ENCODE results near the gene MRPL12. TPM values are rescaled to one million over a fixed set of nuclear protein-coding genes. Genes with fewer than 3 reads are reported as not detected.
A peak's percentile ranks its signal among the peaks of the same experiment; 100 is the strongest.

Gene MRPL12
- total and polyA plus RNA-seq, 7 donors = 93.0 to 558 (median 175) TPM

DNA sequence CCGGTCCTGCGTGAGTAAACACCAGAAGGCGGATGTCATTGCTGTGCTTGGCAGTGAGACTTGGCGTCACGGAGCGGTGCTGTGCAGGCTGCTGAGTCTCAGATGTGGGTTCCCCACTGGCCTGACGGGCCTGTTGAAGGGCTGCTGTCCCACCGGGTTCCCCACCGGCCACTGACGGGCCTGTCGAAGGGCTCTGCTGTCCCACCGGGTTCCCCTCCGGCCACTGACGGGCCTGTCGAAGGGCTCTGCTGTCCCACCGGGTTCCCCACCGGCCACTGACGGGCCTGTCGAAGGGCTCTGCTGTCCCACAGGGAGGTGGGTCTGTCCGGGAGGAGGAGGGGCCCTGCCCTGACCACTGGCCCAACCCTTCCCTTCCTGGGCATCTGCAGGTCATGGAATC is 16.6 kb upstream of the MRPL12 start:
- Histone ChIP-seq H3K4me3 (no peak overlapping the region), H3K36me3 (ENCODE audit: insufficient read depth in 1 of 2, low read depth in 1 of 2) (peaks cover 8 to 63% of the 10 kb centered on the region in 2 donors), H3K27me3 (ENCODE audit: insufficient read depth in 3 of 3, low read length in 2 of 3) (no peaks in the 10 kb centered on the region), H3K27ac (no peak overlapping the region), H3K9me3 (no peaks in the 10 kb centered on the region), H3K4me1 (peaks cover 15% of the 10 kb centered on the region)
- TF ChIP-seq, protein P1, sequence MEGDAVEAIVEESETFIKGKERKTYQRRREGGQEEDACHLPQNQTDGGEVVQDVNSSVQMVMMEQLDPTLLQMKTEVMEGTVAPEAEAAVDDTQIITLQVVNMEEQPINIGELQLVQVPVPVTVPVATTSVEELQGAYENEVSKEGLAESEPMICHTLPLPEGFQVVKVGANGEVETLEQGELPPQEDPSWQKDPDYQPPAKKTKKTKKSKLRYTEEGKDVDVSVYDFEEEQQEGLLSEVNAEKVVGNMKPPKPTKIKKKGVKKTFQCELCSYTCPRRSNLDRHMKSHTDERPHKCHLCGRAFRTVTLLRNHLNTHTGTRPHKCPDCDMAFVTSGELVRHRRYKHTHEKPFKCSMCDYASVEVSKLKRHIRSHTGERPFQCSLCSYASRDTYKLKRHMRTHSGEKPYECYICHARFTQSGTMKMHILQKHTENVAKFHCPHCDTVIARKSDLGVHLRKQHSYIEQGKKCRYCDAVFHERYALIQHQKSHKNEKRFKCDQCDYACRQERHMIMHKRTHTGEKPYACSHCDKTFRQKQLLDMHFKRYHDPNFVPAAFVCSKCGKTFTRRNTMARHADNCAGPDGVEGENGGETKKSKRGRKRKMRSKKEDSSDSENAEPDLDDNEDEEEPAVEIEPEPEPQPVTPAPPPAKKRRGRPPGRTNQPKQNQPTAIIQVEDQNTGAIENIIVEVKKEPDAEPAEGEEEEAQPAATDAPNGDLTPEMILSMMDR (IDR thresholded peaks at IDR 0.05) = no peak
- intact Hi-C loops (cut with DNase I) = no loop called here
- no peak for ATAC-seq
- 89 to 92% (median 91%) methylated on average over 17 to 20 of the region's 20 CpGs for WGBS, 3 donors
- peak in 1 of 2 donors; percentile 51 for DNase-seq

DNA sequence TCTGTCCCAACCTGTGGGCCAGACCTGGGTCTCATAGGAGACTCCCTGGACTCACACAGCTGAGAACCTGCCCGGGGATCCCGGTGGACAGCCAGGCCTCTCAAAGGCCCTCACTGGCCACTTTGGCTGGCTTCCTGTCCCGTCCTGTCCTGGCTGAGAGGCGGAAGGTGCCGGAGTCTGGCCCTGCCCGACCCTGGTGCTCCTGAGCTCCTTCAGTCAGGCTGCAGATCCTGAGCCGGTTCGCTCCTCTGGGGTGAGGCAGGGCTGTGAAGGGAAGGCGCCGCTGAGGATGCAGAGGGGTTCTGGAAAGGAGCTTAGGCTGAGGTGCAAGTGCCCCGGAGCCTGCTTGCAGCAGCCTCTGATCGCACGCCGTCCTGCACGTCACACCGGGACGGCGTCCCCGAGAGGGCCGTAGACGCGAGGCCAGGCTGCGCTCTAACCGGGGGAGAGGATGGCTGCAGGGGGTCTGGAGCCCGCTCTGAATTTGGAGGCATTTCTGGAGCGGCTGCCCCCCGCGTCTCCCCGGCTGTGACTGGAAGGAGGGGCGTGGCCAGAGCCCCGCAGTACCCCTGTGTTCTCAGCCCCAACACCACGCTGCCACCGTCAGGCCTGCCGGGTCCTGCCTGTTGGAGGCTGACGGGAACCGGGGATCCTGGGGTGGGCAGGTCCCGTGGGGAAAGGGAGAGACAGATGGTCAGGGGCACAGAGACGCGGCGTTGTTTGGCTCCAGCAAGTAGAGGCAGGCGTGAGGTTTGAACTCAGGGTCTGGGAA is 15.2 kb upstream of the MRPL12 start:
- Histone ChIP-seq H3K9me3 (no peaks in the 10 kb centered on the region), H3K27ac (no peak overlapping the region), H3K36me3 (ENCODE audit: insufficient read depth in 1 of 2, low read depth in 1 of 2) (peaks cover 8 to 76% of the 10 kb centered on the region in 2 donors), H3K4me3 (no peak overlapping the region), H3K27me3 (ENCODE audit: insufficient read depth in 3 of 3, low read length in 2 of 3) (no peaks in the 10 kb centered on the region), H3K4me1 (peaks cover 10% of the 10 kb centered on the region)
- ATAC-seq = no peak
- intact Hi-C loops (cut with DNase I) = no loop called here
- DNase-seq = no peak
- TF ChIP-seq, protein P1 (IDR thresholded peaks at IDR 0.05) = no peak
- 90 to 92% (median 92%) methylated on average over 35 to 41 of the region's 41 CpGs for WGBS, 3 donors

DNA sequence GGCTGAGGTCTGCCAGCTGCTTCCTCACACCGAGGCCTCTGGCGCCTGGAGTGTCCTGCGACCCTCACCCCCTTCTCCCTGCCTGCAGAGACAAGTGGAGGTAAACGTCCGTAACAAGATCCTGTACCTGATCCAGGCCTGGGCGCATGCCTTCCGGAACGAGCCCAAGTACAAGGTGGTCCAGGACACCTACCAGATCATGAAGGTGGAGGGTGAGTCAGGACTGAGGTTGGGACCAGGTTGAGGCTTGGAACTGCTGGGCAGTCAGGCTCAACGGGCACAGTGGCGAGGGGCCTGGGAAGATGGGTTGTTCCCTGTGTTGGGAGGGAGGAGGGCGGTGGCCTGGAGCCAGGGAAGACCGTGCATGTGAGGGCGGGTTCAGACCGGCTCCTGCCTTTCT is 14.6 kb upstream of the MRPL12 start:
- TF ChIP-seq, protein P1 (IDR thresholded peaks at IDR 0.05) = no peak
- ATAC-seq = no peak
- intact Hi-C loops (cut with DNase I) = no loop called here

DNA sequence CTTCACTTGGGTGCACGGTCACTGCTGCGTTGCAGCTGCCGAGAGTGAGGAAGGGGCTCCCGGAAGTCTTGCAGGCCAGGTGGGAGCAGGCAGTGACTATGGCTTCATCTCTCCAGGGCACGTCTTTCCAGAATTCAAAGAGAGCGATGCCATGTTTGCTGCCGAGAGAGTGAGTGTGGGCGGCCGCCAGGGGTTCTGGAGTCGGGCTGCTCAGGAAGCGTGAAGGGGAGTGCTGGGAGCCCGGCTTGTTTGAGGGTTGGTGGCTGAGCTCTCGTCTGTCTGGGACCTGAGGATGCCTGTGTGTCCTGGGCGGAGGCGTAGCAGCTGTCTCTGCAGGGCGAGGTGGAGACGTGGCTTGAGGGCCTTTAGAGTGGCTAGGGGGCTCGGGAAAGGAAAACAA is 13.1 kb upstream of the MRPL12 start:
- no peaks in the 10 kb centered on the region for H3K9me3 ChIP-seq
- no peaks in the 10 kb centered on the region for H3K27me3 ChIP-seq (ENCODE audit: insufficient read depth in 3 of 3, low read length in 2 of 3)
- DNase-seq = no peak
- ATAC-seq = no peak
- H3K27ac ChIP-seq = no peak overlapping the region
- 85 to 88% (median 85%) methylated on average over 18 of the region's 18 CpGs for WGBS, 3 donors
- H3K36me3 ChIP-seq (ENCODE audit: insufficient read depth in 1 of 2, low read depth in 1 of 2) = peaks cover 8 to 97% of the 10 kb centered on the region in 2 donors
- TF ChIP-seq, protein P1 (IDR thresholded peaks at IDR 0.05) = no peak
- peaks cover 5% of the 10 kb centered on the region for H3K4me1 ChIP-seq
- no peak overlapping the region for H3K4me3 ChIP-seq
- intact Hi-C loops (cut with DNase I) = no loop called here

More for the DNA sequence above, 14.6 kb upstream of the MRPL12 start:
- no peak overlapping the region for H3K27ac ChIP-seq
- DNase-seq = no peak
- no peaks in the 10 kb centered on the region for H3K27me3 ChIP-seq (ENCODE audit: insufficient read depth in 3 of 3, low read length in 2 of 3)
- no peak overlapping the region for H3K4me3 ChIP-seq
- peaks cover 8 to 83% of the 10 kb centered on the region in 2 donors for H3K36me3 ChIP-seq (ENCODE audit: insufficient read depth in 1 of 2, low read depth in 1 of 2)
- no peaks in the 10 kb centered on the region for H3K9me3 ChIP-seq
- H3K4me1 ChIP-seq = peaks cover 10% of the 10 kb centered on the region
- 86 to 90% (median 87%) methylated on average over 14 of the region's 14 CpGs for WGBS, 3 donors

Measured in psoas muscle (tissue), 8 donors.